HEK293 (cell line): ENCODE data around the gene CYP2A6.
A peak's percentile ranks its signal among the peaks of the same experiment; 100 is the strongest.

Experiments
- BCL11A ChIP-seq: fragments of 450-650 bp; formaldehyde crosslinking; IDR thresholded peaks from 2 replicates; pipeline ENCODE4 v1.5.1; 2016; ENCODE audit warnings: low read depth, missing biosample characterization, missing genetic modification characterization
- EGR2 ChIP-seq: fragments of 450-650 bp; formaldehyde crosslinking; IDR thresholded peaks from 2 replicates; pipeline ENCODE4 v1.5.1; 2016; ENCODE audit warnings: low read depth, missing biosample characterization, missing genetic modification characterization
- FEZF1 ChIP-seq: fragments of 450-650 bp; formaldehyde crosslinking; IDR thresholded peaks from 2 replicates; pipeline ENCODE4 v1.5.1; 2016; ENCODE audit warnings: missing biosample characterization, missing genetic modification characterization
- GLI2 ChIP-seq: fragments of 450-650 bp; formaldehyde crosslinking; IDR thresholded peaks from 2 replicates; pipeline ENCODE4; 2017; ENCODE audit warnings: missing biosample characterization, missing genetic modification characterization, low read depth, borderline replicate concordance
- WT1 ChIP-seq: fragments of 450-650 bp; formaldehyde crosslinking; IDR thresholded peaks from 2 replicates; pipeline ENCODE4 v1.5.1; 2016; ENCODE audit warnings: missing biosample characterization, missing genetic modification characterization
- ZBTB1 ChIP-seq: fragments of 450-650 bp; formaldehyde crosslinking; IDR thresholded peaks from 2 replicates; pipeline ENCODE4 v1.5.1; 2016; ENCODE audit warnings: missing biosample characterization, missing genetic modification characterization
- ZNF112 ChIP-seq: fragments of 450-650 bp; formaldehyde crosslinking; IDR thresholded peaks from 2 replicates; pipeline ENCODE4 v1.5.0; 2017; ENCODE audit warnings: missing biosample characterization, missing genetic modification characterization
- ZNF16 ChIP-seq: fragments of 450-650 bp; formaldehyde crosslinking; IDR thresholded peaks from 2 replicates; pipeline ENCODE4 v1.5.1; 2016; ENCODE audit warnings: low read depth, missing biosample characterization, missing genetic modification characterization
- ZNF169 ChIP-seq: fragments of 450-650 bp; formaldehyde crosslinking; IDR thresholded peaks from 2 replicates; pipeline ENCODE4 v1.5.1; 2016; ENCODE audit warnings: missing biosample characterization, missing genetic modification characterization
- ZNF202 ChIP-seq: fragments of 450-650 bp; formaldehyde crosslinking; IDR thresholded peaks from 2 replicates; pipeline ENCODE4 v1.5.1; 2016; ENCODE audit warnings: missing biosample characterization, missing genetic modification characterization, borderline replicate concordance
- ZNF274 ChIP-seq, 2 experiments: fragments of 200-500 bp in 1 of 2; fragments of 450-650 bp in 1 of 2; sonication (Bioruptor generic) in 1 of 2; formaldehyde crosslinking in 1 of 2; IDR thresholded peaks; 2 replicates each; pipeline versions ENCODE4 v1.5.1 to v1.6.1; 2014 to 2016; ENCODE audit warnings: borderline replicate concordance in 1 of 2, inconsistent platforms in 1 of 2, low read length in 1 of 2, missing biosample characterization in 1 of 2, missing genetic modification characterization in 1 of 2
- ZNF302 ChIP-seq: fragments of 450-650 bp; formaldehyde crosslinking; IDR thresholded peaks from 2 replicates; pipeline ENCODE4 v1.5.1; 2016; ENCODE audit warnings: missing biosample characterization, missing genetic modification characterization, low read depth
- ZNF341 ChIP-seq: fragments of 450-650 bp; formaldehyde crosslinking; IDR thresholded peaks from 2 replicates; pipeline ENCODE4; 2016; ENCODE audit warnings: low read depth, missing biosample characterization, missing genetic modification characterization
- ZNF350 ChIP-seq: fragments of 450-650 bp; formaldehyde crosslinking; IDR thresholded peaks from 2 replicates; pipeline ENCODE4 v1.5.0; 2017; ENCODE audit warnings: missing biosample characterization, mild to moderate bottlenecking, missing genetic modification characterization
- ZNF473 ChIP-seq: fragments of 450-650 bp; formaldehyde crosslinking; IDR thresholded peaks from 2 replicates; pipeline ENCODE4 v1.5.1; 2017; ENCODE audit warnings: missing biosample characterization, missing genetic modification characterization
- ZNF548 ChIP-seq: fragments of 450-650 bp; formaldehyde crosslinking; IDR thresholded peaks from 2 replicates; pipeline ENCODE4 v1.5.1; 2016; ENCODE audit warnings: missing biosample characterization, missing genetic modification characterization
- ZNF596 ChIP-seq: fragments of 450-650 bp; IDR thresholded peaks from 2 replicates; pipeline ENCODE4 v1.5.0; 2018; ENCODE audit warnings: missing biosample characterization, mild to moderate bottlenecking, missing genetic modification characterization, moderate library complexity
- ZNF600 ChIP-seq: fragments of 450-650 bp; formaldehyde crosslinking; IDR thresholded peaks from 2 replicates; pipeline ENCODE4 v1.5.1; 2016; ENCODE audit warnings: missing biosample characterization, missing genetic modification characterization
- ZNF658 ChIP-seq: fragments of 450-650 bp; formaldehyde crosslinking; IDR thresholded peaks from 2 replicates; pipeline ENCODE4; 2016; ENCODE audit warnings: missing biosample characterization, missing genetic modification characterization
- ZNF664 ChIP-seq: fragments of 450-650 bp; formaldehyde crosslinking; IDR thresholded peaks from 2 replicates; pipeline ENCODE4 v1.5.1; 2016; ENCODE audit warnings: missing biosample characterization, missing genetic modification characterization
- ZNF792 ChIP-seq: fragments of 450-650 bp; formaldehyde crosslinking; IDR thresholded peaks from 2 replicates; pipeline ENCODE4 v1.5.1; 2016; ENCODE audit warnings: missing biosample characterization, missing genetic modification characterization
- TF ChIP-seq, protein P1 (sequence below): fragments of 450-650 bp; formaldehyde crosslinking; IDR thresholded peaks from 2 replicates; pipeline ENCODE4 v1.5.1; 2016; ENCODE audit warnings: missing biosample characterization, missing genetic modification characterization, borderline replicate concordance
- TF ChIP-seq, protein P2 (sequence below): fragments of 450-650 bp; IDR thresholded peaks from 2 replicates; pipeline ENCODE4 v1.5.1; 2018; ENCODE audit warnings: missing biosample characterization, missing genetic modification characterization
- TF ChIP-seq, protein P3 (sequence below): sonication (generic); formaldehyde crosslinking; IDR thresholded peaks from 2 replicates; pipeline ENCODE4 v1.8.1; 2022; ENCODE audit warnings: mild to moderate bottlenecking, moderate library complexity, missing genetic modification reagents
- TF ChIP-seq, protein P4 (sequence below): fragments of 450-650 bp; formaldehyde crosslinking; IDR thresholded peaks from 2 replicates; pipeline ENCODE4 v1.5.1; 2017; ENCODE audit warnings: missing biosample characterization, missing genetic modification characterization
- TF ChIP-seq, protein P5 (sequence below): fragments of 450-650 bp; formaldehyde crosslinking; IDR thresholded peaks from 2 replicates; pipeline ENCODE4 v1.5.1; 2016; ENCODE audit warnings: missing biosample characterization, missing genetic modification characterization

The CYP2A6 gene

DNA sequence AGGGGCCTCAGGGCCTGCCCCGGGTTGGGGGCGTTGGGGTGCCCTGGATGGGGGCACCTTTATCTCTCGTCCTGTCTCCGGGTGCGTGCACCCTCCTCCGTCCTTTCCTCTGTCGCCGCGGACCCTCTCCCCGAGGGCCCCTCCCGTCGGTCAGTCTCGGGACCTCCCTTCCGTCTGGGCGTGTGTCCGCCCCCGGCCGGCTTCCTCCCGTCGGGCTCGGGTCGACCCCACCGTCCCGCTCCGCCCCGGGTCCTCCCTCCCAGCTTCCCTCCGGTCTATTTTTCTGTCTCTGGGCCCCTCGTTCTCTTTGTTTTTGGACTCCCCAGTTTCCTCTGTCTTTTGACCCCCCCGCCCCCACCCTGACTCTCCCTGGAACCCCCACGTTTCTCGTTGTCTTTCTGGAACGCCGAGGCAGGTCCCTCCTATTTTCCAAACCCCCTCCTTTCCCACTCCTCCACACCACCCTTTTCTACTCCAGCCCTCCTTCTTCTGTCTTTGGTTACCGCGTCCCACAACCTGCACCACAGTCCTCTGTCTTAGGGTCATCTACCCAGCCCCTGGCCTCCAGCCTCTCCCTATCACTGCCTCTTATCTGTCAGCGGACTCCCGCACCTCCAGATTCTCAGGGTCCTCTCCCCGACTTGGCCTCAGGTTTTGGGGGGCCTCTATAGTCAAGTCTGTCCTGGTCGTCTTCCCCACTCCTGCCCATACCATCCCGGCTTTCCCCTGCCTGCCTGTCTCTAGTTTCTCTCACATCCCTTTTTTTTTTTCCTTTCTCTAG, 50.5 kb downstream of the CYP2A6 start (continued):
- TF ChIP-seq, protein P1, sequence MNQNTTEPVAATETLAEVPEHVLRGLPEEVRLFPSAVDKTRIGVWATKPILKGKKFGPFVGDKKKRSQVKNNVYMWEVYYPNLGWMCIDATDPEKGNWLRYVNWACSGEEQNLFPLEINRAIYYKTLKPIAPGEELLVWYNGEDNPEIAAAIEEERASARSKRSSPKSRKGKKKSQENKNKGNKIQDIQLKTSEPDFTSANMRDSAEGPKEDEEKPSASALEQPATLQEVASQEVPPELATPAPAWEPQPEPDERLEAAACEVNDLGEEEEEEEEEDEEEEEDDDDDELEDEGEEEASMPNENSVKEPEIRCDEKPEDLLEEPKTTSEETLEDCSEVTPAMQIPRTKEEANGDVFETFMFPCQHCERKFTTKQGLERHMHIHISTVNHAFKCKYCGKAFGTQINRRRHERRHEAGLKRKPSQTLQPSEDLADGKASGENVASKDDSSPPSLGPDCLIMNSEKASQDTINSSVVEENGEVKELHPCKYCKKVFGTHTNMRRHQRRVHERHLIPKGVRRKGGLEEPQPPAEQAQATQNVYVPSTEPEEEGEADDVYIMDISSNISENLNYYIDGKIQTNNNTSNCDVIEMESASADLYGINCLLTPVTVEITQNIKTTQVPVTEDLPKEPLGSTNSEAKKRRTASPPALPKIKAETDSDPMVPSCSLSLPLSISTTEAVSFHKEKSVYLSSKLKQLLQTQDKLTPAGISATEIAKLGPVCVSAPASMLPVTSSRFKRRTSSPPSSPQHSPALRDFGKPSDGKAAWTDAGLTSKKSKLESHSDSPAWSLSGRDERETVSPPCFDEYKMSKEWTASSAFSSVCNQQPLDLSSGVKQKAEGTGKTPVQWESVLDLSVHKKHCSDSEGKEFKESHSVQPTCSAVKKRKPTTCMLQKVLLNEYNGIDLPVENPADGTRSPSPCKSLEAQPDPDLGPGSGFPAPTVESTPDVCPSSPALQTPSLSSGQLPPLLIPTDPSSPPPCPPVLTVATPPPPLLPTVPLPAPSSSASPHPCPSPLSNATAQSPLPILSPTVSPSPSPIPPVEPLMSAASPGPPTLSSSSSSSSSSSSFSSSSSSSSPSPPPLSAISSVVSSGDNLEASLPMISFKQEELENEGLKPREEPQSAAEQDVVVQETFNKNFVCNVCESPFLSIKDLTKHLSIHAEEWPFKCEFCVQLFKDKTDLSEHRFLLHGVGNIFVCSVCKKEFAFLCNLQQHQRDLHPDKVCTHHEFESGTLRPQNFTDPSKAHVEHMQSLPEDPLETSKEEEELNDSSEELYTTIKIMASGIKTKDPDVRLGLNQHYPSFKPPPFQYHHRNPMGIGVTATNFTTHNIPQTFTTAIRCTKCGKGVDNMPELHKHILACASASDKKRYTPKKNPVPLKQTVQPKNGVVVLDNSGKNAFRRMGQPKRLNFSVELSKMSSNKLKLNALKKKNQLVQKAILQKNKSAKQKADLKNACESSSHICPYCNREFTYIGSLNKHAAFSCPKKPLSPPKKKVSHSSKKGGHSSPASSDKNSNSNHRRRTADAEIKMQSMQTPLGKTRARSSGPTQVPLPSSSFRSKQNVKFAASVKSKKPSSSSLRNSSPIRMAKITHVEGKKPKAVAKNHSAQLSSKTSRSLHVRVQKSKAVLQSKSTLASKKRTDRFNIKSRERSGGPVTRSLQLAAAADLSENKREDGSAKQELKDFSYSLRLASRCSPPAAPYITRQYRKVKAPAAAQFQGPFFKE (tag by site-specific recombination) = no peak
- TF ChIP-seq ZNF792 = peak; percentile 70; the same call in 1 of the 2 replicates
- TF ChIP-seq ZNF596 (tag by site-specific recombination) = no peak
- TF ChIP-seq, protein P2, sequence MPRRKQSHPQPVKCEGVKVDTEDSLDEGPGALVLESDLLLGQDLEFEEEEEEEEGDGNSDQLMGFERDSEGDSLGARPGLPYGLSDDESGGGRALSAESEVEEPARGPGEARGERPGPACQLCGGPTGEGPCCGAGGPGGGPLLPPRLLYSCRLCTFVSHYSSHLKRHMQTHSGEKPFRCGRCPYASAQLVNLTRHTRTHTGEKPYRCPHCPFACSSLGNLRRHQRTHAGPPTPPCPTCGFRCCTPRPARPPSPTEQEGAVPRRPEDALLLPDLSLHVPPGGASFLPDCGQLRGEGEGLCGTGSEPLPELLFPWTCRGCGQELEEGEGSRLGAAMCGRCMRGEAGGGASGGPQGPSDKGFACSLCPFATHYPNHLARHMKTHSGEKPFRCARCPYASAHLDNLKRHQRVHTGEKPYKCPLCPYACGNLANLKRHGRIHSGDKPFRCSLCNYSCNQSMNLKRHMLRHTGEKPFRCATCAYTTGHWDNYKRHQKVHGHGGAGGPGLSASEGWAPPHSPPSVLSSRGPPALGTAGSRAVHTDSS = no peak
- TF ChIP-seq ZNF274 (IDR thresholded peaks at IDR 0.05; ENCODE audit: low read length) = no peak
- TF ChIP-seq ZNF274 (tag by site-specific recombination; IDR thresholded peaks at IDR 0.05; ENCODE audit: borderline replicate concordance) = no peak
- no peak for TF ChIP-seq GLI2 (tag by site-specific recombination)
- TF ChIP-seq, protein P3, sequence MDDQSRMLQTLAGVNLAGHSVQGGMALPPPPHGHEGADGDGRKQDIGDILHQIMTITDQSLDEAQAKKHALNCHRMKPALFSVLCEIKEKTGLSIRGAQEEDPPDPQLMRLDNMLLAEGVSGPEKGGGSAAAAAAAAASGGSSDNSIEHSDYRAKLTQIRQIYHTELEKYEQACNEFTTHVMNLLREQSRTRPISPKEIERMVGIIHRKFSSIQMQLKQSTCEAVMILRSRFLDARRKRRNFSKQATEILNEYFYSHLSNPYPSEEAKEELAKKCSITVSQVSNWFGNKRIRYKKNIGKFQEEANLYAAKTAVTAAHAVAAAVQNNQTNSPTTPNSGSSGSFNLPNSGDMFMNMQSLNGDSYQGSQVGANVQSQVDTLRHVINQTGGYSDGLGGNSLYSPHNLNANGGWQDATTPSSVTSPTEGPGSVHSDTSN = no peak
- no peak; the same call in none of the 2 replicates for TF ChIP-seq BCL11A (tag by site-specific recombination)
- peak; percentile 92 for TF ChIP-seq EGR2 (tag by site-specific recombination)
- no peak for TF ChIP-seq ZNF658 (tag by site-specific recombination)
- no peak for TF ChIP-seq ZNF664 (tag by site-specific recombination)
- TF ChIP-seq, protein P4, sequence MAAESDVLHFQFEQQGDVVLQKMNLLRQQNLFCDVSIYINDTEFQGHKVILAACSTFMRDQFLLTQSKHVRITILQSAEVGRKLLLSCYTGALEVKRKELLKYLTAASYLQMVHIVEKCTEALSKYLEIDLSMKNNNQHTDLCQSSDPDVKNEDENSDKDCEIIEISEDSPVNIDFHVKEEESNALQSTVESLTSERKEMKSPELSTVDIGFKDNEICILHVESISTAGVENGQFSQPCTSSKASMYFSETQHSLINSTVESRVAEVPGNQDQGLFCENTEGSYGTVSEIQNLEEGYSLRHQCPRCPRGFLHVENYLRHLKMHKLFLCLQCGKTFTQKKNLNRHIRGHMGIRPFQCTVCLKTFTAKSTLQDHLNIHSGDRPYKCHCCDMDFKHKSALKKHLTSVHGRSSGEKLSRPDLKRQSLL = no peak
- no peak for TF ChIP-seq FEZF1 (tag by site-specific recombination)
- TF ChIP-seq ZNF169 (tag by site-specific recombination) = no peak
- no peak for TF ChIP-seq ZNF548
- TF ChIP-seq, protein P5, sequence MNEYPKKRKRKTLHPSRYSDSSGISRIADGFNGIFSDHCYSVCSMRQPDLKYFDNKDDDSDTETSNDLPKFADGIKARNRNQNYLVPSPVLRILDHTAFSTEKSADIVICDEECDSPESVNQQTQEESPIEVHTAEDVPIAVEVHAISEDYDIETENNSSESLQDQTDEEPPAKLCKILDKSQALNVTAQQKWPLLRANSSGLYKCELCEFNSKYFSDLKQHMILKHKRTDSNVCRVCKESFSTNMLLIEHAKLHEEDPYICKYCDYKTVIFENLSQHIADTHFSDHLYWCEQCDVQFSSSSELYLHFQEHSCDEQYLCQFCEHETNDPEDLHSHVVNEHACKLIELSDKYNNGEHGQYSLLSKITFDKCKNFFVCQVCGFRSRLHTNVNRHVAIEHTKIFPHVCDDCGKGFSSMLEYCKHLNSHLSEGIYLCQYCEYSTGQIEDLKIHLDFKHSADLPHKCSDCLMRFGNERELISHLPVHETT (tag by site-specific recombination) = 0 out of 2 replicates have a peak, but pooled peaks have one; percentile 33
- TF ChIP-seq WT1 = peak; percentile 87
- TF ChIP-seq ZNF112 = no peak
- TF ChIP-seq ZNF350 (tag by site-specific recombination) = no peak
- TF ChIP-seq ZNF473 = no peak
- TF ChIP-seq ZNF600 (tag by site-specific recombination) = peak; percentile 49; the same call in 1 of the 2 replicates
- no peak for TF ChIP-seq ZBTB1 (tag by site-specific recombination)
- TF ChIP-seq ZNF16 = no peak
- TF ChIP-seq ZNF202 (tag by site-specific recombination) = no peak
- no peak for TF ChIP-seq ZNF302 (tag by site-specific recombination)
- peak; percentile 90 for TF ChIP-seq ZNF341 (tag by site-specific recombination)
